HG02884 (cell line): ENCODE measurements around the gene MTMR12.
A peak's percentile ranks its signal among the peaks of the same experiment; 100 is the strongest.

Experiments used
- ATAC-seq: cut with Tn5 transposase; IDR thresholded peaks from one replicate; pipeline ENCODE4 v1.9.1; 2021; ENCODE audit warnings: mild to moderate bottlenecking, moderate library complexity; ENCODE audit not compliant: unreplicated experiment

Gene MTMR12

DNA sequence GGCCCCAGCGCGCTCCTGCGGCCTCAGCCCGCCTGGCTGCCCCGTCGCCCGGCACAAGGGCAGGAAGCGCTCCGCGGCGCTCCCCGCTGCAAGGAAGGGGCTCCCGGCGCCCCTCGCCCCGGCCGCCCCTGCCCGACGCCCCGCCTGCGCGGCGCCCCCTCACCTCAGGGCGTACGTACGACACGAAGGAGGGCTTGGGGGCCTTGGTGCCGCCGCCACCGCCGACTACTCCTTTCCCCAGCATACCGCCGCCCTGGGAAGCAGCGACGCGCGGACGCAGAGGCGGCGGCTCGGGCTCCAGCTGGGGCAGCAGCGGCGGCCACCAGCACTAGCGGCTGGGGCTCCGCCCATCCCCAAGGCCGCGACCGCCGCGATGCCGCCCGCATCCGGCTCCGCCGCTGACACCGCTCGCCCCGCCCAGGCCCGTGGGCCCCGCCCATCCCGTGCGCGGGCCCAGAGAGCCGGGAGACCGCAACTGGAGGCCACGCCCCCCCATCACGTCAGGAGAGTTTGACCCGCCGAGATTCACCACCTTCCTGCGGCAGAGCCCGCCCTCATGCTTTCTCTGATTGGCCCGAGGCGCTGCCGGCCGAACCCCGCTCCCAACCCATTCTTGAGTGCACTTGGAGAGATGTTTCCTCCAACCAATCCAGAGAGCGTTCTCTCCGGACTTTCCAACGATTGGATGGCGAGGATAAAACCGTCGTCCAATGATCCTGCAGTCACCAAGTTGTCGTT, at the start of gene MTMR12:
Gene MTMR12 (minus strand): TSS at position 345 of the 738 bp plus-strand sequence. CDS start 101 bp downstream, at position 244.
- ATAC-seq = peak; percentile 92

- no peak for ATAC-seq
Measured at GRCh38 chr5:32362527-32362926, 49.8 kb upstream of the MTMR12 start.

- ATAC-seq = no peak
Measured at GRCh38 chr5:32360906-32361305, 48.2 kb upstream of the MTMR12 start.

- ATAC-seq = no peak
Measured at GRCh38 chr5:32358611-32359010, 45.9 kb upstream of the MTMR12 start.

DNA sequence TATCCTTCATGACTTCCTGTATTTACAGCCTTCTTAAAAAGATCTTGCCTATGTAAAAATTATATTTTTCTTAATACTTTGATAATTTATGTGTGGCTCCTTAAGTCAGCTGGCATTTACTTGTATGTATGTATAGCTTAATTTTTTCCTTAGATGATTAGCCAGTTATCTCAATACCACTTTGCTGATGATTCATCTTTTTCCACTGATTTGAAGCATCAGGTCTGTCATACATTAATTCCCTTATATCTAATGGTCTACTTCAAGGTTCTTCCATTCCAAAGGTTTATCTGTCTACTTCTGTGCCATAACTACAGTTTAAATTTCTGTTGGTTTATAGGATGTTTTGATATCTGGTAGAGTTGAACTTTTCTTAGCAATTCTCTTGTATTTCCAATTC, 44.9 kb upstream of the MTMR12 start:
- no peak for ATAC-seq

DNA sequence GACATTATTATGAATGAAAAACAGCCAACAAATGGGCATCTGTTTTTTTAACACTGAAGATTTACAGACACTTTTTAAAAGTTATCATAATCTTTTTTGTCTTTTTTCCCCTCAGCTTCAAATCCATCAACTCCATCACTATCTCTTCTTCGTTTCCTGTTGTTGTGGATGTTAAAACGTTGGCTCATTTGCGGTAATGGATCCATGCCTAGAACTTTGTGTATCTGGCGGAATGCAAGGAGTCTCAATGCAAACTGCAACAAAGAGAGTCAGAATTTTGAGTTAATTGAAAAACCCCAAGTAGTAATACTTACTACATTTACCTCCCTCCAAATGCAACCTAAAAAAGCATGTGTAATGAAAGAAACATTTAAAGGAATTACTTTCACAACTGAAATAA, 42.9 kb upstream of the MTMR12 start:
- no peak for ATAC-seq

- no peak for ATAC-seq
Measured at GRCh38 chr5:32353420-32353819, 40.7 kb upstream of the MTMR12 start.

DNA sequence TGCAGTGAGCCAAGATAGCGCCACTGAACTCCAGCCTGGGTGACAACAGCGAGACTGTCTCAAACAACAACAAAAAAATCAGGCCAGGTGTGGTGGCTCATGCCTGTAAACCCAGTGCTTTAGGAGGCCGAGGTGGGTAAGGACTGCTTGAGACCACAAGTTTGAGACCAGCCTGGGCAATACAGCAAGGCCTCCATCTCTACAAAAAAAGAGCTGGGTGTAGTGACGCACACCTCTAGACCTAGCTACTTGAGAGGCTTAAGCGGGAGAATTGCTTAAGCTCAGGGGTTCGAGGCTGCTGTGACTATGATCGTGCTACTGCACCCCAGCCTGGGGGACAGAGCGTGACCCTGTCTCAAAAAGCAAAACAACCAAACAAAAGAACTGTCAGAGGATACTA, 39.9 kb upstream of the MTMR12 start:
- ATAC-seq = no peak

DNA sequence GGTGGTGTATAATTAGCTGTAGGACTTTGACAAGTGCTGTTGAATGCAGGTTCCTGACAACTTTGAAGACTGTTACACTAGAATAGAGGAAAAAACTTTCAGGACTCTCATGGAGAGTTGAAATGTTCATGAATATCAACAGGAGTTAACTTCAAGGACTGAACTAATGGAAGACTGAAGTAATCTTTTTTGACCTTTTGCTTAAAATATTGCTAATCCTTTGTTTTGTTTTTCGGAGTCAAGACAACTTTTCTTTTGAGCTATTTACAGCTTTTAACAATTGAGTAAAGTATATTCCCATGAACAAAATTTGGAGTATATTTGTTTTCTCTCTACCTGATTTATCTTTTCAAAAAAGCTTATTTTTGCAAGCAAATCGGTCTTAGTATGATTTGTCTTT, 34.1 kb upstream of the MTMR12 start:
- ATAC-seq = no peak

DNA sequence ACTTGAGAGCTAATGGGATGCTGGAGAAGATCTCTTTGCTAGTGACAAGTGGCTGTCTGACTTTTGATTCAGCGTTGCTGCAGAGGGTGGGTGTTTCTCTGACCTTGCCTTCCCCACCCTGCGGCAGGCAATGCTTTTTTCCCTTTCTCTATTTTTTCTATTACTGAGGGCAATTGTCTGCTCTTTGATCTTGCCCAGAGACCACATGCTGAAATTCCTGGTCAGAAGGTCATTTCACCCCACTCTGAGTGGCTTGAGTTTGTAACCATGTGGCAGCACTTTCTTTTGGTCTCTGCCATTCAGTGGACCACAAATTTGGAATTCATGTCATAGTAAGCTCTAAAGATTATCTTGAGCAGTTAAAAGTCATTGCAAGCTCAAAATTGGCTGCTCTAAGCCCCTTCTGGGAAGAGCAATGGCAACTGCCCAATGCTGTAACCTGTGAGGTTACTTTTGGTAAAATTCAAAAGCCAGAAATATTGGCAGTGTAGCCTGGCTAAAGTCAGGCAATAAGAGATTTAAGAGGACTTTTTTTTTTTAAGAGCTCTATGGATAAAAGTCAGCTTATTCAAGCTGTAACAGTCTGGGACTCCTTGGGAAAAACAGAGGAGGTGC, 30.4 kb upstream of the MTMR12 start:
- ATAC-seq = no peak

- ATAC-seq = no peak
Measured at GRCh38 chr5:32342656-32343055, 29.9 kb upstream of the MTMR12 start.

DNA sequence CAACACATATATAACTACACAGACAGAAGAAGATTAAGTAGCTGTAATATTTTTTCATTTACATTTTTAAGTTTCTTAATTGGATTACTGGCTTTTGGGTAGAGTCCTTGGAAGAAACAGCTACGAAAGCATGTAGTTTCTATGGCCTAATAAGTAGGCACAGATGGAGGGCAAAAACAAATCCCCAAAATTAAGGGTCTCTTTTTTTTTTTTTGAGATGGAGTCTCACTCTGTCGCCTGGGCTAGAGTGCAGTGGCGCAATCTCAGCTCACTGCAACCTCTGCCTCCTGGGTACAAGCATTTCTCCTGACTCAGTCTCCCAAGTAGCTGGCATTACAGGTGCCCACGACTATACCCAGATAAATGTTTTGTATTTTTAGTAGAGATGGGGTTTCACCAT, 27.1 kb upstream of the MTMR12 start:
- ATAC-seq = no peak

DNA sequence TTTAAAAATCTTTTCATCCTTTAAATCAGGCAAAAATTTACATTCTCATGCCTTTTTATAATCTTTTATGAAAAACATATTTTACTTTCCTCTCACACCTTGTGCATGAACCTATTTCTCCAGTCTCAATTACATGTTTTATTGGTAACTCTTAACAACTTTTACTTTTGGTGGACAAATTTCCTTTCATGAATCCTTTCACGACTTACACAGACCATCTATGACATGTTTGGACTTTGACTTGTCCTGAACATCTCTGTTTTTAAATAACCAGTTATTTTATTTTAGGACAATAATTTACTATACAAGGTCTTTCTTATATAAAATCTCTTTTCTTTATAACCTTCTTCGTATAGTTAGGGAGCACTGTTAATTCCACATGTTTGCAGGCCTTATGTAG, 26.5 kb upstream of the MTMR12 start:
- no peak for ATAC-seq

GRCh38 chr5:32332966-32333365, 20.2 kb upstream of the MTMR12 start:
- no peak for ATAC-seq

GRCh38 chr5:32332361-32332760, 19.6 kb upstream of the MTMR12 start:
- no peak for ATAC-seq

DNA sequence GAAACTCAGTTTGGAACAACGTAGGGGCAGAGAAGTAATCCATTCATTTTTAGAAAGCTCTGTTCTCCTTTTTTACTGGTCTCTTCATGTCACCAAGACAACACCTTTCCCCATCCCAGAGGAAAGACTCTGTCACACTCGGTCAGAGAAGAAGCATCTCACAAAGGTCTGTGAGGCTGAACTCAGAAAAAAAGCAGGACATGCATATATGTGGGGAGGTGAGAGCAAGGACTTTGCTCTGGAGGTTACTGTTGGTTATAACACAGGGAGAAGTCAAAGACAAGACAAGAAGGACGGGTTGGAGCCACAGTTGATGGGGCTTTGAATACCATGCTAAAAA, 19.2 kb upstream of the MTMR12 start:
- no peak for ATAC-seq

DNA sequence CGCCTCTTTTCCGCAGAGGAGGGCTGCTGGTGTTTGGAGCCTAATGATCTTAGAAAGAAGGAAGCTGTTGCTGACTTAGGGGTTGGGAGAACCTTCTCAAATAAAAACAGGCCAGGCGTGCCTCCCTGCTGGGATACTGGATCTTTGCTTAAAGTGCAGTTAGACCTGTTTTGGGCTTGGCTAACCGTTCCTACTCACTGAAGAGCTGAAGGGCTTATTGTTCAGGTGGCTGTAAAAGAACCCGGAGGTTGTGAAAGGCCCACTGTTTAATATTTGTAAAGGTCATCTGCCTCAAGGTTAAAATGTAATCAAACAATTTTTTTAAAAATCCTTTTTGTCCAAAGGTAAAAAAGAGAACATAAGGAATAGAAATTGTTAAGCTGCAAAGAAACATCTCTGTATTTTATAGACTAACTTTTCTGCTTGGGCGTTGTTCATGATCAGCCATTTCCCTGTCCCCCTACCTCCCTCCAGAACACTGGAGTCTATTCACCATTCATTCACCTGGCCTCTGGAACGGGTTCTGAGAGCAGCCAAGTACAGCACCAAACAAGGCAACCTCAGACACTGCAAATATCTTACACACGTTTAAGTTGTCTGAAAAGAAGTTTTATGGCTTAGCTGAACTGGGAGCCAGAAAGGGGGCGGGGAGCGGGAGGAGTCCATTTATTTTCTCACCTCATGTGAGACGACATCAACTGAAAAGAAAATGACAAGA, 18.6 kb upstream of the MTMR12 start:
- no peak for ATAC-seq

DNA sequence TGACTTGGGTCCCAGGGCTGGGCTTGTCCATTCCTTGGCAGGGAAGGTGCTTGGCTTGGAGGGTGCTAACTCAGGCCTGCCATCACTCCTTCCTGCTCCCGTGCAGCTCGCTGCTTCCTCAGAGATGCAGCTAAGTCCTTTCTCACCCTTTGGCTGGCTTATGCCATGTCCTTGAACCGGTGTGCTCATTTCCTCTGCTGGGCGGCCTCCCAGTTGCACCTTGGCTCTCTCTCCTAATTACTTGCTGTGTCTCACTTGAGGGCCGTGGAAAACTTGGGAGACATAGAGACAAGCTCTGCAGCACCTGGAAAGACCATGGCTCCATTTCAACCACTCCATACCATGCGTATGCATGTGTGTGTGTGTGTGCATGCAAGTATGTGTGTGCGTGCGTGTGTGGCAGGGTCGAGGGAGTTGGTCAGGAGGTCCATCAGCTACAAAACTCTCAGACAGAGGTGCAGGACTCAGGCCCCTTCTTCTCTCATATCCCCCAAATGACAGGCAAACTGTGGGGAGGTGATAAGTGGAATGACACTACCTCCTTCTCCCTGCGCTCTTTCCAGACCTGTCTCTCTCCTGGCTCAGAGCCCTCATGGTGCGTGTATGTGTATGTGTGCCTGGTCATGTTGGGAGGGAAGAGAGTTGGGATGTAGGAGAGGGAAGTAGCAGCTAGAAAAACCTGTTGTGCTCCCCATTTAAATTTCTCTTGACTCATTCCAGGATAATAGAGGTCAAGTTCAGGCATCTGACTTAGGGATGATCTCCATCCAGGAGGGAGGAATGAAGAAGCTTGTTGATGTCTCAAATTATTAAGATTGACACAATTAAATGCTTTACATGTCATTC, 17.6 kb upstream of the MTMR12 start:
- no peak for ATAC-seq

DNA sequence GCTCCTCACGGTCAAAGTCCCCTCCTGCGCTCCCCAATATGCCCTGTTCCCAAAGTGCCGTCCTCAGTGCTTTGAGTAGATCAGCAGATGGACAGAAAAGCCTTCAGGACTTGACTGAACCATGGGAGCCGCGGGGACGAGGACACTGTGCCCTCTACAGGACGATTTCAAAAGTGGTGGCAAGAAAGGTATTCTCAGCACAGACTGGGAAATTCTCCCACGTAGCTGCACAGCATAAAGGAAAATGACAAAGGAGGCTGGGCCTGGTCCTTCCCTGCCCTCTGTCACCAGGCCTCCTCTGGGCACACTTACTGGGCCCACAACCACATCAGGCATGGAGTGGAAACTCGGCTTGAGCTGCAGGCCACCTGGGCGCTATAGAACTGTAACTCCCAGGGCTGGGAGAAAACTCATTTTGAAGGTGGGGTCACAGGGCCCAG, 16.7 kb upstream of the MTMR12 start:
- ATAC-seq = peak; percentile 88

DNA sequence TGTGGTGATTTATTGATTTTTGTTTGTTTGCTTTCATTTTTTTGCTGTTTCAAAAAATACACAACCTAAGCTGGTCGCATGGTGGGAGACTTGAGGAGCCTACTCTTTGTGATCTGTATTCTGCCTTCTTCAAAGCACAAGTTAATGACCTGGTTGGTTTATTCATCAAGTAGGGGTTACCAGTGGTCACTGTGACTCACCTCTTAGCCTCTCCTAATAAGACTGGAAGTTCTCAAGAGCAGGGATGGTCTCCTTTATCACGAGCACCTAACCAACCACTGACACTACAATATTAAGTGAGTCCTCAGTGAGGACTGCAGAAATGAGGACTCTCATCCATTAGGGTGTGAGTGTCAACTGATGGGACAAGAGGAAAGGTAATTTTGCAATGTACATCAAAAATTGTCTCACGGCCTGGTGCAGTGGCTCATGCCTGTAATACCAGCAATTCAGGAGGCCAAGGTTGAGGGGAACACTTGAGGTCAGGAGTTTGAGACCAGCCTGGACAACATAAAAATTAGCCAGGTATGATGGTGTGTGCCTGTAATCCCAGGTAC, 13.6 kb upstream of the MTMR12 start:
- ATAC-seq = no peak

- no peak for ATAC-seq
Measured at GRCh38 chr5:32325616-32326015, 12.9 kb upstream of the MTMR12 start.
